ENCODE results near the gene MSH6. TPM values are rescaled to one million over a fixed set of nuclear protein-coding genes. Genes with fewer than 3 reads are reported as not detected.

The MSH6 gene
- total and polyA plus RNA-seq, 2 experiments from 2014 or later, result 78.1 to 80.7 TPM

DNA sequence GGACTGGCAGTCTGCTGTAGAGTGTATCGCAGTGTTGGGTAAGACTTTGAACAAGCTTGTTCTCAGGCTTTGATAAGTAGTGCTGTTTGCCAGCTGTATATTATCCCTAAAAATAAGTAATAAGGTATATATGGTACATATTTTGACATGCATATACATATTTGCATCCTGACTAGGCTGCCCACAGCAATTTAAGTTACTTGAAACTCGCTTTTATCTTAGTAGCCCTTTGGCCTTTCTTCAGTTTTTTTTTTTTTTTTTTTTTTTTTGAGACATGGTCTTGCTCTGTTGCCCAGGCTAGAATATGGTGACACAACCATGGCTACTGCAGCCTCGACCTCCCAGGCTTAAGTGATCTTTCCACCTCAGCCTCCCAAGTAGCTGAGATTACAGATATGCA is 18.2 kb downstream of the MSH6 start:
- Histone ChIP-seq H3K27ac (no peak overlapping the region), H3K4me1 (ENCODE audit: low read depth) (no peaks in the 10 kb centered on the region), H3K27me3 (no peaks in the 10 kb centered on the region), H3K9me3 (ENCODE audit: low read depth) (no peaks in the 10 kb centered on the region), H3K4me3 (no peak overlapping the region), H3K36me3 (peaks cover 68% of the 10 kb centered on the region)
- no peak for DNase-seq (ENCODE audit: low read depth in 1 of 2, low spot score in 1 of 2)
- TF ChIP-seq, protein P1, sequence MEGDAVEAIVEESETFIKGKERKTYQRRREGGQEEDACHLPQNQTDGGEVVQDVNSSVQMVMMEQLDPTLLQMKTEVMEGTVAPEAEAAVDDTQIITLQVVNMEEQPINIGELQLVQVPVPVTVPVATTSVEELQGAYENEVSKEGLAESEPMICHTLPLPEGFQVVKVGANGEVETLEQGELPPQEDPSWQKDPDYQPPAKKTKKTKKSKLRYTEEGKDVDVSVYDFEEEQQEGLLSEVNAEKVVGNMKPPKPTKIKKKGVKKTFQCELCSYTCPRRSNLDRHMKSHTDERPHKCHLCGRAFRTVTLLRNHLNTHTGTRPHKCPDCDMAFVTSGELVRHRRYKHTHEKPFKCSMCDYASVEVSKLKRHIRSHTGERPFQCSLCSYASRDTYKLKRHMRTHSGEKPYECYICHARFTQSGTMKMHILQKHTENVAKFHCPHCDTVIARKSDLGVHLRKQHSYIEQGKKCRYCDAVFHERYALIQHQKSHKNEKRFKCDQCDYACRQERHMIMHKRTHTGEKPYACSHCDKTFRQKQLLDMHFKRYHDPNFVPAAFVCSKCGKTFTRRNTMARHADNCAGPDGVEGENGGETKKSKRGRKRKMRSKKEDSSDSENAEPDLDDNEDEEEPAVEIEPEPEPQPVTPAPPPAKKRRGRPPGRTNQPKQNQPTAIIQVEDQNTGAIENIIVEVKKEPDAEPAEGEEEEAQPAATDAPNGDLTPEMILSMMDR (IDR thresholded peaks at IDR 0.05; ENCODE audit: low read depth, low read length), result no peak

DNA sequence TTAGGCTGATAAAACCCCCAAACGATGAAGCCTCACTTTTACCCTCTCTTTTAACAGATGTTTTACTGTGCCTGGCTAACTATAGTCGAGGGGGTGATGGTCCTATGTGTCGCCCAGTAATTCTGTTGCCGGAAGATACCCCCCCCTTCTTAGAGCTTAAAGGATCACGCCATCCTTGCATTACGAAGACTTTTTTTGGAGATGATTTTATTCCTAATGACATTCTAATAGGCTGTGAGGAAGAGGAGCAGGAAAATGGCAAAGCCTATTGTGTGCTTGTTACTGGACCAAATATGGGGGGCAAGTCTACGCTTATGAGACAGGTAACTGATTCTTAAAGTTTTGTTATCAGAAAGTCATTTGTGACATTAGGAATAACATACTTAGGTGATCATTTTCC is 20.4 kb downstream of the MSH6 start:
- Histone ChIP-seq H3K4me3 (no peak overlapping the region), H3K4me1 (ENCODE audit: low read depth) (no peaks in the 10 kb centered on the region), H3K36me3 (peaks cover 78% of the 10 kb centered on the region), H3K27me3 (no peaks in the 10 kb centered on the region), H3K27ac (no peak overlapping the region), H3K9me3 (ENCODE audit: low read depth) (no peaks in the 10 kb centered on the region)
- TF ChIP-seq, protein P1 (IDR thresholded peaks at IDR 0.05; ENCODE audit: low read depth, low read length), result no peak
- DNase-seq (ENCODE audit: low read depth in 1 of 2, low spot score in 1 of 2), result no peak

DNA sequence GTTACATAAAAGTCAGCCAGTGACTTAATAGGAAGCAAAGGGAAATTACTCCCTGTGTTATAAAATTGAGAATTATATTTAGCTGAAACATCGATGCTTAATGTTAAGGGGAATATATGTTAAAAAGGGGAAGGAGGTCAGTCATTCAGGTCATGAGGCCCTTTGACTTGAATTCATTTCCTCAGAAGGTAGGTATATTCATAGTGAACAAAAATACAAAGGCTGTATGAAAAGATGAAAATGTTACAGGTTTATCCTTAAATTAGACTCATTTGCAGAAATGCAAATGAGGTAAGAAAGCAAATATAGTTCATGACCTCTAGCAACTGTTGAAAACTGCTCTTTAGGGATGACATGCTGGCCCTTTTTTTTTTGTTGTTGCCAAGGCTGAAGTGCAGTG is 20.8 kb downstream of the MSH6 start:
- Histone ChIP-seq H3K27me3 (no peaks in the 10 kb centered on the region), H3K4me1 (ENCODE audit: low read depth) (no peaks in the 10 kb centered on the region), H3K4me3 (no peak overlapping the region), H3K27ac (peak overlapping the region; percentile 45), H3K36me3 (peaks cover 82% of the 10 kb centered on the region), H3K9me3 (ENCODE audit: low read depth) (no peaks in the 10 kb centered on the region)
- TF ChIP-seq, protein P1 (IDR thresholded peaks at IDR 0.05; ENCODE audit: low read depth, low read length), result no peak
- no peak for DNase-seq (ENCODE audit: low read depth in 1 of 2, low spot score in 1 of 2)

DNA sequence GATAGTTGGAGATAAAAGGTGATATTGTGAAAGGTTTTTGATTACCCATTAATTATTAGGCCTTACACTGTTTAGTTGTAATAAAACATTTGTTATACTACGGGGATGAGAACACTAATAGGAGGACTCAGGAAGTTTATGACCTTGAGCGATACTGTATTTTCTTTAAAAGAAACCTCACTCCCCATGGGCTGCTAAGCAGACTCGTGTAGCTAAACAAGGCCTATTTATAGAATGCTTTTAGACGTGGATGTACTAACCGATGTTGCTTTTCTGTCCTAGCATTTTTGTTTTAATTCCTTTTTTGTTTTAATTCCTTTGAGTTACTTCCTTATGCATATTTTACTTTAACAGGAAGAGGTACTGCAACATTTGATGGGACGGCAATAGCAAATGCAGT is 22.9 kb downstream of the MSH6 start:
- H3K27me3 ChIP-seq, result no peaks in the 10 kb centered on the region
- H3K9me3 ChIP-seq (ENCODE audit: low read depth), result no peaks in the 10 kb centered on the region
- TF ChIP-seq, protein P1 (IDR thresholded peaks at IDR 0.05; ENCODE audit: low read depth, low read length), result no peak
- peaks cover 79% of the 10 kb centered on the region for H3K36me3 ChIP-seq
- H3K4me3 ChIP-seq, result no peak overlapping the region
- H3K4me1 ChIP-seq (ENCODE audit: low read depth), result no peaks in the 10 kb centered on the region
- no peak for DNase-seq (ENCODE audit: low read depth in 1 of 2, low spot score in 1 of 2)
- H3K27ac ChIP-seq, result peak overlapping the region; percentile 73

DNA sequence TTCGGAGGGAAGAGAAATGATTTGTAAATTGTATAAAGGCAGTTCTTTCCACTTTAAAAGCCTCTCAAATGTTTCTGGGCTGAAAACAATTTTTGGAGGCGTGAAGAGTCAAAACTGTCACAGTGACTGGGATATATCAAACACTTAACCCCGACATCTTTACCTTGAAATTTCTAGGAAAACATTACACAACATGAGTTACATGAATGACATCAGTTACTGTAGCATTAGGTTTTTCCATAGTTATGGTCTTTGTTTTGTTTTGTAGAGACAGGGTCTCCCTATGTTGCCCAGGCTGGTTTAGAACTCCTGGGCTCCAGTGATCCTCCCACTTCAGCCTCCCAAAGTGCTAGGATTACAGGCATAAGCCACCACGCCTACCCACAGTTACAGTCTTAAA is 25.7 kb downstream of the MSH6 start:
- no peaks in the 10 kb centered on the region for H3K27me3 ChIP-seq
- peak overlapping the region; percentile 73 for H3K27ac ChIP-seq
- H3K4me3 ChIP-seq, result no peak overlapping the region
- TF ChIP-seq, protein P1 (IDR thresholded peaks at IDR 0.05; ENCODE audit: low read depth, low read length), result no peak
- H3K36me3 ChIP-seq, result peaks cover 83% of the 10 kb centered on the region
- H3K9me3 ChIP-seq (ENCODE audit: low read depth), result no peaks in the 10 kb centered on the region
- no peak for DNase-seq (ENCODE audit: low read depth in 1 of 2, low spot score in 1 of 2)
- H3K4me1 ChIP-seq (ENCODE audit: low read depth), result no peaks in the 10 kb centered on the region

DNA sequence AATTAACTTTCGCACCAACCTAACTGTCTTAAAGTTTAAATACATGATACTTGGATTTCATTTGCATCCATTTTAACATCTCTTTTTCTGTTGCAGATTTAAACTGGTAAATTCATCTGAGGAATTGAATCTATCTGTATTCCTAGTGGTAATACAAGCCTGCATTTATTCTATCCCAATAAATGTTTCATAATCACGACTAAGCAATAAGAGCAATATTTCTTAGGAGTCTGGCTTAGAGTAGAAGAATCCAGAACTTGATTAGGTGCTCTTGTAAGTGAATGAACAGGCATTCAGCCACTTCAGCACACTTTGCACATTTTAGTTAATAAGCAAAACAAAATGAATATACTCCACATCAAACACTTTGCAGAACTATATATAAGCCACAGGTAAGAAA is 27.0 kb downstream of the MSH6 start:
- no peak overlapping the region for H3K4me3 ChIP-seq
- no peaks in the 10 kb centered on the region for H3K9me3 ChIP-seq (ENCODE audit: low read depth)
- no peaks in the 10 kb centered on the region for H3K27me3 ChIP-seq
- no peaks in the 10 kb centered on the region for H3K4me1 ChIP-seq (ENCODE audit: low read depth)
- peak overlapping the region; percentile 73 for H3K27ac ChIP-seq
- TF ChIP-seq, protein P1 (IDR thresholded peaks at IDR 0.05; ENCODE audit: low read depth, low read length), result no peak
- no peak for DNase-seq (ENCODE audit: low read depth in 1 of 2, low spot score in 1 of 2)
- H3K36me3 ChIP-seq, result peaks cover 76% of the 10 kb centered on the region

Measured in cardiac muscle cell (in vitro differentiated cells and primary cell).